ENCODE results near the gene GAL. TPM values are rescaled to one million over a fixed set of nuclear protein-coding genes. Genes with fewer than 3 reads are reported as not detected.
"Not testable (repeated sequence)": the region's sequence is repeated elsewhere in the genome, so short reads cannot be mapped to it uniquely, and the experiment has no call there.

The GAL gene, protein sequence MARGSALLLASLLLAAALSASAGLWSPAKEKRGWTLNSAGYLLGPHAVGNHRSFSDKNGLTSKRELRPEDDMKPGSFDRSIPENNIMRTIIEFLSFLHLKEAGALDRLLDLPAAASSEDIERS
- total RNA-seq (2014; rRNA removed; shearing (Covaris generic)) (0.97 and 1.5 TPM in 2 replicates), polyA plus RNA-seq (2016; fragmentation: Nextera tagmentation; extraction: Ambion mirVana) (22.1 and 24.7 TPM in 2 replicates)

DNA sequence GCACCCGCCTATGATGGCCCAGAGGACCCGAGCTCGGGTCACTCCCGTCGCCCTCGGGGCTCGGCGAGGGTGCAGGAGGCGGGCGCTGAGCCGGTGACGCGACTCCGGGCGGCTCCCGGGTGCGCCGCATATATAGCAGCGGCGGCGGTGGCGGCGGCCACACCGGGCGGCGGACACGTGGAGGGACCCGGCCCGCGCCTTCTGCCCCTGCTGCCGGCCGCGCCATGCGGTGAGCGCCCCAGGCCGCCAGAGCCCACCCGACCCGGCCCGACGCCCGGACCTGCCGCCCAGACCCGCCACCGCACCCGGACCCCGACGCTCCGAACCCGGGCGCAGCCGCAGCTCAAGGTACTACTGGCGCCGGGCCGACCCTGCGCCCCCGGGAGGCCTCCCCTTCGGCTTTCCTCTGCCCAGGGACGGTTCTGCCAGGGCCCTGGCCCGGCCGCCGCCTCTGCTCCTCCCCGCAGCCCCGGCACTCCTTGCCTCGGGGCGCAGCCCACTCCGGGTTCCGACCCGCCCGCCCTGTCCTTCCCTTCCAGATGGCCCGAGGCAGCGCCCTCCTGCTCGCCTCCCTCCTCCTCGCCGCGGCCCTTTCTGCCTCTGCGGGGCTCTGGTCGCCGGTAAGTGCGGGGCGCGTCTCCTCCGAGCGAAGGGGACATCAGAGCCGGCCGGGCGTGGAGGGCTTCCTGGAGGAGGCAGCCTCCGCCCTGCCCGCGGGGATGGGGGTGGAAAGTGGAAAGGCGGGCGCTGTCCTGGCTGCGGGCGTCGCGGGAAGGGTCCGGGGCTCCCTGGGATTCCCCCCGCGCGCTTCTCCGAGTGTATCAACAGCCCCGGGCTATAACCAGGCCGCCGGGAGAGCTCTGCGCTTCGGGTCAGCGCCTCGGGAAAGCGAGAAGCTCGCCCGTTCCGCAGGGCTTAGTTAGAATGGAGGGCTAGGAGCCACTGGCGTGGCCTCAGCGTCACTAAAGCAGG, at the start of gene GAL:
TSS of gene GAL (plus strand) at position 160 of the 972 bp plus-strand sequence. CDS start at position 540, 380 bp downstream.
- peak within 1 kb of the TSS; percentile 58 for H3K9ac ChIP-seq
- H3K27me3 ChIP-seq (replicated peaks; ENCODE audit: insufficient read depth), result no peaks in the 10 kb centered on the region
- peak within 1 kb of the TSS; percentile 65 for H3K4me3 ChIP-seq
- no peaks in the 10 kb centered on the region for H4K20me1 ChIP-seq (ENCODE audit: insufficient read depth)
- H3K9me2 ChIP-seq (ENCODE audit: insufficient read depth), result no peaks in the 10 kb centered on the region
- WGBS, 2 experiments (ENCODE audit: low coverage in 1 of 2, low lambda C conversion rate in 2 of 2, missing lambda C conversion rate in 2 of 2), result 19 to 25% methylated on average over 63 to 91 of the region's 113 CpGs
- peaks cover 14% of the 10 kb centered on the region; the same call in 1 of the 2 replicates for H3F3A ChIP-seq (ENCODE audit: insufficient read depth)
- no peak within 1 kb of the TSS for H3K27ac ChIP-seq
- DNase-seq, result peak; percentile 69
- H3K9me3 ChIP-seq (ENCODE audit: low read depth), result no peaks in the 10 kb centered on the region
- no peak for TF ChIP-seq EZH2 (IDR thresholded peaks at IDR 0.05; ENCODE audit: insufficient read depth, poor library complexity, severe bottlenecking)
- no peak for TF ChIP-seq EZH2phosphoT487 (IDR thresholded peaks at IDR 0.05; ENCODE audit: insufficient read depth, low read depth)
- H2AFZ ChIP-seq, result peak within 1 kb of the TSS; percentile 50
- in situ Hi-C loops (cut with MboI), result no loop called here
- peak within 1 kb of the TSS; percentile 28 for H3K4me2 ChIP-seq (ENCODE audit: unreplicated experiment)
- no peaks in the 10 kb centered on the region for H3K36me3 ChIP-seq (ENCODE audit: low read depth)
- H3K4me1 ChIP-seq (ENCODE audit: insufficient read depth), result peaks cover 13% of the 10 kb centered on the region
- no peaks in the 10 kb centered on the region for H3K79me2 ChIP-seq (ENCODE audit: insufficient read depth)

- WGBS, 2 experiments (ENCODE audit: low coverage in 1 of 2, low lambda C conversion rate in 2 of 2, missing lambda C conversion rate in 2 of 2), result 39 to 42% methylated on average over 7 of the region's 7 CpGs
- H3K27ac ChIP-seq; H3K9me2 ChIP-seq (ENCODE audit: insufficient read depth); H3K9me3 ChIP-seq (ENCODE audit: low read depth); H3K4me2 ChIP-seq (ENCODE audit: unreplicated experiment); H3K4me1 ChIP-seq (ENCODE audit: insufficient read depth); H3K9ac ChIP-seq; H2AFZ ChIP-seq; in situ Hi-C loops (cut with MboI); H3K36me3 ChIP-seq (ENCODE audit: low read depth); H3F3A ChIP-seq (ENCODE audit: insufficient read depth); H3K79me2 ChIP-seq (ENCODE audit: insufficient read depth); DNase-seq; H4K20me1 ChIP-seq (ENCODE audit: insufficient read depth); H3K4me3 ChIP-seq: not testable (repeated sequence)
- peaks cover 21% of the 10 kb centered on the region; the same call in 1 of the 2 replicates for H3K27me3 ChIP-seq (replicated peaks; ENCODE audit: insufficient read depth)
Observed at GRCh38 chr11:68634606-68635005, 49.7 kb upstream of the GAL start.

DNA sequence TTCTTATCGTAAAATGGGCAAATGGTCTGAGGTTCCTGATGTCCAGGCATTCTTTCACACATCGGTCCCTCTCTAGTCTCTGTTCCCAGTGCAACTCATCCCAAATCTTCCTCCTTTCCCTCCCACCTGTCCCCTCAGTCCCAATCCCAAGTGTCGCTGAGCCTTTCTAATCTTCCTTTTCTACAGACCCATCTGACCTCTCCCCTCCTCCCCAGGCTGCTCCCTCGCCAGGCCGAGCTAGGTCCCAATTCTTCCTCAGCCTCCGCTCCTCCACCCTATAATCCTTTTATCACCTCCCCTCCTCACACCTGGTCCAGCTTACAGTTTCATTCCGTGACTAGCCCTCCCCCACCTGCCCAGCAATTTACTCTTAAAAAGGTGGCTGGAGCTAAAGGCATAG, 49.2 kb upstream of the GAL start:
- H3F3A ChIP-seq (ENCODE audit: insufficient read depth); H3K79me2 ChIP-seq (ENCODE audit: insufficient read depth); H3K4me1 ChIP-seq (ENCODE audit: insufficient read depth); H4K20me1 ChIP-seq (ENCODE audit: insufficient read depth); H3K9me3 ChIP-seq (ENCODE audit: low read depth); H3K9me2 ChIP-seq (ENCODE audit: insufficient read depth); H3K27ac ChIP-seq; in situ Hi-C loops (cut with MboI); DNase-seq; H3K9ac ChIP-seq; H3K4me3 ChIP-seq; H3K4me2 ChIP-seq (ENCODE audit: unreplicated experiment); H2AFZ ChIP-seq; H3K36me3 ChIP-seq (ENCODE audit: low read depth): not testable (repeated sequence)
- H3K27me3 ChIP-seq (replicated peaks; ENCODE audit: insufficient read depth), result peaks cover 21% of the 10 kb centered on the region; the same call in 1 of the 2 replicates
- peak; percentile 7 for TF ChIP-seq EZH2 (IDR thresholded peaks at IDR 0.05; ENCODE audit: insufficient read depth, poor library complexity, severe bottlenecking)
- 67% methylated on average over 6 to 7 of the region's 7 CpGs for WGBS, 2 experiments (ENCODE audit: low coverage in 1 of 2, low lambda C conversion rate in 2 of 2, missing lambda C conversion rate in 2 of 2)

GRCh38 chr11:68635883-68636282, 48.5 kb upstream of the GAL start:
- H3K4me2 ChIP-seq (ENCODE audit: unreplicated experiment), result not testable (repeated sequence)

GRCh38 chr11:68639322-68639721, 45.0 kb upstream of the GAL start:
- H3K9ac ChIP-seq; H3K27ac ChIP-seq; H3K4me3 ChIP-seq; H3K36me3 ChIP-seq (ENCODE audit: low read depth); H4K20me1 ChIP-seq (ENCODE audit: insufficient read depth); H3F3A ChIP-seq (ENCODE audit: insufficient read depth); in situ Hi-C loops (cut with MboI); H3K9me3 ChIP-seq (ENCODE audit: low read depth); H3K4me2 ChIP-seq (ENCODE audit: unreplicated experiment); H3K9me2 ChIP-seq (ENCODE audit: insufficient read depth); H2AFZ ChIP-seq; DNase-seq; H3K4me1 ChIP-seq (ENCODE audit: insufficient read depth); H3K79me2 ChIP-seq (ENCODE audit: insufficient read depth): not testable (repeated sequence)
- 49 to 55% methylated on average over 3 of the region's 3 CpGs for WGBS, 2 experiments (ENCODE audit: low coverage in 1 of 2, low lambda C conversion rate in 2 of 2, missing lambda C conversion rate in 2 of 2)
- peaks cover 31% of the 10 kb centered on the region for H3K27me3 ChIP-seq (replicated peaks; ENCODE audit: insufficient read depth)

More at GRCh38 chr11:68635883-68636282, 48.5 kb upstream of the GAL start:
- 26 to 34% methylated on average over 10 of the region's 10 CpGs for WGBS, 2 experiments (ENCODE audit: low coverage in 1 of 2, low lambda C conversion rate in 2 of 2, missing lambda C conversion rate in 2 of 2)
- DNase-seq; H3K4me3 ChIP-seq; H3K27ac ChIP-seq; H3K9me3 ChIP-seq (ENCODE audit: low read depth); H4K20me1 ChIP-seq (ENCODE audit: insufficient read depth); H3F3A ChIP-seq (ENCODE audit: insufficient read depth); H3K4me1 ChIP-seq (ENCODE audit: insufficient read depth); H3K9ac ChIP-seq; H3K79me2 ChIP-seq (ENCODE audit: insufficient read depth); in situ Hi-C loops (cut with MboI); H2AFZ ChIP-seq; H3K9me2 ChIP-seq (ENCODE audit: insufficient read depth); H3K36me3 ChIP-seq (ENCODE audit: low read depth): not testable (repeated sequence)
- peaks cover 21% of the 10 kb centered on the region; the same call in 1 of the 2 replicates for H3K27me3 ChIP-seq (replicated peaks; ENCODE audit: insufficient read depth)
